ENCODE data around the gene ATAD2B.

DNA sequence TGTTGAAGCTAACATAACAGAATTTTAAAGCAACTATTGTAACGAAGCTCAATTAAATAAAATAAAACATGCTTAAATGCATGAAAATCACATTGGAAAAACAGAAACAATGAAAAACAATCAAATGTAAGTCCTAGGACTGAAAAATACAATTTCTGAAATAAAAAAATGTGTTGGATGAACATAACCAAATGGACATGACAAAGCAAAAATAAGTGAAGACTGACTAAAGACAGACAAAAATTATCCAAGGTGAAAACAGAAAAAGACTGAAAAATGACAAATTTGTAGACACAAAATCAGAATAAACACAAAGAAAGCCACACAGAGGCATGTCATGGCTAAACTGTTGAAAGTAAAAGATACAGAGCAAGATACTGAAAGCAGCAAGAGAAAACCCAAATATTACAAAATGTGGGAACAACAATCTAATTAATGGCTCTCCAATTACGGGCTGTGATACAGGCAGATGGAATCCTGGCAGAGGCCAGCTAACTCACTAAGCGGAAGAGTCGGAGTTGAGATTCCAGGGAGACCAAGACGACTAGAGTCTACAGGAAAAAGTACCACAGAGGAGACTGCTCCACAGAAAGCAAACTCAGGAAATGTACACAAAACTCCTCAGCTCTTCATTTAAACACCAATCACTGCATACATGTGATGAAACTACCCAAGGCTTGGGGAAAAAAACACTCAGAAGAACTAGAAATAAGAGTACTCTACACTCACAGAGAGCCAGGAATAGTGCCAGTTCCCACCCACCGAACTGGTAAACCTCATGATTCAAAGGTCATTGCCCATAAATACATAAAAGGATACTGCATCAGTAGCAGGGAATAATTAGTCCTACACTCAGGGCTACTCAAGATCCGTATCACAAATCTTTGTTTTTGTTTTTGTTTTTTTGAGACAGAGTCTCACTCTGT, 83.6 kb downstream of the ATAD2B start:
- TF ChIP-seq, protein P1, sequence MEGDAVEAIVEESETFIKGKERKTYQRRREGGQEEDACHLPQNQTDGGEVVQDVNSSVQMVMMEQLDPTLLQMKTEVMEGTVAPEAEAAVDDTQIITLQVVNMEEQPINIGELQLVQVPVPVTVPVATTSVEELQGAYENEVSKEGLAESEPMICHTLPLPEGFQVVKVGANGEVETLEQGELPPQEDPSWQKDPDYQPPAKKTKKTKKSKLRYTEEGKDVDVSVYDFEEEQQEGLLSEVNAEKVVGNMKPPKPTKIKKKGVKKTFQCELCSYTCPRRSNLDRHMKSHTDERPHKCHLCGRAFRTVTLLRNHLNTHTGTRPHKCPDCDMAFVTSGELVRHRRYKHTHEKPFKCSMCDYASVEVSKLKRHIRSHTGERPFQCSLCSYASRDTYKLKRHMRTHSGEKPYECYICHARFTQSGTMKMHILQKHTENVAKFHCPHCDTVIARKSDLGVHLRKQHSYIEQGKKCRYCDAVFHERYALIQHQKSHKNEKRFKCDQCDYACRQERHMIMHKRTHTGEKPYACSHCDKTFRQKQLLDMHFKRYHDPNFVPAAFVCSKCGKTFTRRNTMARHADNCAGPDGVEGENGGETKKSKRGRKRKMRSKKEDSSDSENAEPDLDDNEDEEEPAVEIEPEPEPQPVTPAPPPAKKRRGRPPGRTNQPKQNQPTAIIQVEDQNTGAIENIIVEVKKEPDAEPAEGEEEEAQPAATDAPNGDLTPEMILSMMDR (conservative IDR thresholded peaks at IDR 0.05 in 1 of 2, IDR thresholded peaks at IDR 0.05 in 1 of 2; ENCODE audit: low read depth in 1 of 2, low read length in 2 of 2), result no peak
- no peak for TF ChIP-seq EZH2 (IDR thresholded peaks at IDR 0.05; ENCODE audit: low read length, missing control alignments)

All from fibroblast of lung (primary cell).